ENCODE data around the gene FUOM. TPM values are rescaled to one million over a fixed set of nuclear protein-coding genes. Genes with fewer than 3 reads are reported as not detected.

Gene FUOM
- total RNA-seq, 1 experiment from 2014 or later: 31.3 TPM

GRCh38 chr10:133372507-133372906 is 14.7 kb upstream of the FUOM start (continued):
- TF ChIP-seq E2F1 (CRISPR knock-in tag; IDR thresholded peaks at IDR 0.05) (no peak), ETV6 (CRISPR knock-in tag; IDR thresholded peaks at IDR 0.05) (no peak), JAZF1 (CRISPR knock-in tag; IDR thresholded peaks at IDR 0.05) (no peak), ZNF416 (CRISPR knock-in tag; IDR thresholded peaks at IDR 0.05) (no peak), NFE2L1 (CRISPR knock-in tag; IDR thresholded peaks at IDR 0.05) (no peak), FOXJ3 (CRISPR knock-in tag; IDR thresholded peaks at IDR 0.05; ENCODE audit: borderline replicate concordance) (no peak), ZNF423 (CRISPR knock-in tag; IDR thresholded peaks at IDR 0.05) (no peak), ZNF232 (CRISPR knock-in tag; IDR thresholded peaks at IDR 0.05) (no peak), CREM (CRISPR knock-in tag; IDR thresholded peaks at IDR 0.05) (no peak), ZBTB43 (CRISPR knock-in tag; IDR thresholded peaks at IDR 0.05) (no peak), PRRX2 (CRISPR knock-in tag; IDR thresholded peaks at IDR 0.05) (no peak)

GRCh38 chr10:133370030-133370786 is 12.4 kb upstream of the FUOM start:
- CTCF ChIA-PET: no interaction called here
- Mint-ChIP-seq H3K27ac (no peak overlapping the region), H3K27me3 (ENCODE audit: low read depth) (peaks cover 15% of the 10 kb centered on the region), H3K4me3 (no peak overlapping the region), H3K36me3 (peaks cover 31% of the 10 kb centered on the region), H3K4me1 (peaks cover 2% of the 10 kb centered on the region; the same call in 1 of the 2 replicates), H3K9me3 (no peaks in the 10 kb centered on the region)
- no peak for DNase-seq (ENCODE audit: low spot score)
- POLR2A ChIA-PET: no interaction called here
- ATAC-seq: no peak
- TF ChIP-seq CBFB (CRISPR knock-in tag; IDR thresholded peaks at IDR 0.05; ENCODE audit: low read depth) (no peak), IRF1 (CRISPR knock-in tag; IDR thresholded peaks at IDR 0.05) (no peak), ZSCAN18 (CRISPR knock-in tag; IDR thresholded peaks at IDR 0.05) (no peak), ZNF219 (CRISPR knock-in tag; IDR thresholded peaks at IDR 0.05; ENCODE audit: borderline replicate concordance) (no peak), SP1 (CRISPR knock-in tag; conservative IDR thresholded peaks at IDR 0.05) (no peak)

GRCh38 chr10:133368153-133368552 is 10.3 kb upstream of the FUOM start:
- POLR2A ChIA-PET: no interaction called here
- DNase-seq (ENCODE audit: low spot score) (no peak), ATAC-seq (no peak)
- Mint-ChIP-seq H3K36me3 (peaks cover 40% of the 10 kb centered on the region), H3K4me1 (peaks cover 2% of the 10 kb centered on the region; the same call in 1 of the 2 replicates), H3K27me3 (ENCODE audit: low read depth) (no peaks in the 10 kb centered on the region), H3K27ac (no peak overlapping the region), H3K9me3 (no peaks in the 10 kb centered on the region), H3K4me3 (no peak overlapping the region)
- CTCF ChIA-PET: no interaction called here
- TF ChIP-seq ARID4B (CRISPR knock-in tag; IDR thresholded peaks at IDR 0.05; ENCODE audit: borderline replicate concordance) (no peak), SMAD4 (CRISPR knock-in tag; IDR thresholded peaks at IDR 0.05) (no peak), FOXK1 (CRISPR knock-in tag; IDR thresholded peaks at IDR 0.05) (no peak), AFF4 (CRISPR knock-in tag; IDR thresholded peaks at IDR 0.05; ENCODE audit: borderline replicate concordance) (no peak), IRF2 (CRISPR knock-in tag; IDR thresholded peaks at IDR 0.05; ENCODE audit: borderline replicate concordance, low read depth) (no peak), CBFB (CRISPR knock-in tag; IDR thresholded peaks at IDR 0.05; ENCODE audit: low read depth) (no peak)

Measured in WTC11 (cell line).